HEK293 (cell line): ENCODE data around the gene WNT7B.

Experiments
- BCL11A ChIP-seq: fragments of 450-650 bp; formaldehyde crosslinking; IDR thresholded peaks from 2 replicates; pipeline ENCODE4 v1.5.1; 2016; ENCODE audit warnings: low read depth, missing biosample characterization, missing genetic modification characterization
- YY1 ChIP-seq: fragments of 450-650 bp; formaldehyde crosslinking; IDR thresholded peaks from 2 replicates; pipeline ENCODE4 v1.5.1; 2018; ENCODE audit warnings: missing biosample characterization, missing genetic modification characterization
- YY2 ChIP-seq: fragments of 450-650 bp; formaldehyde crosslinking; IDR thresholded peaks from 2 replicates; pipeline ENCODE4 v1.5.1; 2016; ENCODE audit warnings: missing biosample characterization, missing genetic modification characterization
- ZNF140 ChIP-seq: fragments of 450-650 bp; formaldehyde crosslinking; IDR thresholded peaks from 2 replicates; pipeline ENCODE4 v1.5.1; 2016; ENCODE audit warnings: missing biosample characterization, missing genetic modification characterization
- ZNF292 ChIP-seq: fragments of 450-650 bp; formaldehyde crosslinking; IDR thresholded peaks from 2 replicates; pipeline ENCODE4 v1.5.1; 2016; ENCODE audit warnings: low read depth, missing biosample characterization, missing genetic modification characterization, borderline replicate concordance
- TF ChIP-seq, protein P1 (sequence below): fragments of 450-650 bp; formaldehyde crosslinking; IDR thresholded peaks from 2 replicates; pipeline ENCODE4 v1.5.1; 2016; ENCODE audit warnings: missing biosample characterization, missing genetic modification characterization
- TF ChIP-seq, protein P2 (sequence below): fragments of 450-650 bp; formaldehyde crosslinking; IDR thresholded peaks from 2 replicates; pipeline ENCODE4 v1.5.1; 2016; ENCODE audit warnings: missing biosample characterization, missing genetic modification characterization
- TF ChIP-seq, protein P3 (sequence below): fragments of 450-650 bp; formaldehyde crosslinking; conservative IDR thresholded peaks from 2 replicates; pipeline ENCODE4 v1.5.1; 2016; ENCODE audit warnings: low read depth, missing biosample characterization, missing genetic modification characterization

DNA sequence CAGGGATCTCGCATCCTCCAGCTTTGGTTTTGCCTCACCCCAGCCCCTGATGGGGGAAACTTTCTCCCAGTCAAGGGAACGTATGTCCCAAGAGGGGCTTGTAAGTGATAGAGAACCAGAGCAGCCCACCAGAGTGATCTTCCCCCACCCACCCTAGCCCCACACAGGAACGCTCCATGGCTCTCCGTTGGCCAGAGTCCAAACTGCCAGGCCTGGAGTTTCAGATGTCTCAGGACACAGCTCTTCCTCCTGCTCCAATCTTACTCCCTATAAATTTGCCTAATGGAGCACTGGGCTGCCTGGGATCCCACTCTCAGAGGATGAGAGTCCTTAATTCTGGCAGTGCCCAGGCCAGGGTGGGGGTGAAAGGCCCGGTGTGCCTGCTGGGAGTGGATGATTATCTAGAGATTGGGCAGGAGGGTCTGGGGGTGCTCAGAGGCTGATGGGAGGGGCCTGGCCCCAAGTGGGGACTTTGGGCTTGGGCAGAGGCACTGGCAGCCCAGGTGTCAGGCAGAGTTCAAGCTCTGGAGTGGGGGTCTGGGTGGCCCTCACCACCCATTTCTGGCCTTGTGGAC, 79.9 kb downstream of the WNT7B start:
- TF ChIP-seq, protein P1, sequence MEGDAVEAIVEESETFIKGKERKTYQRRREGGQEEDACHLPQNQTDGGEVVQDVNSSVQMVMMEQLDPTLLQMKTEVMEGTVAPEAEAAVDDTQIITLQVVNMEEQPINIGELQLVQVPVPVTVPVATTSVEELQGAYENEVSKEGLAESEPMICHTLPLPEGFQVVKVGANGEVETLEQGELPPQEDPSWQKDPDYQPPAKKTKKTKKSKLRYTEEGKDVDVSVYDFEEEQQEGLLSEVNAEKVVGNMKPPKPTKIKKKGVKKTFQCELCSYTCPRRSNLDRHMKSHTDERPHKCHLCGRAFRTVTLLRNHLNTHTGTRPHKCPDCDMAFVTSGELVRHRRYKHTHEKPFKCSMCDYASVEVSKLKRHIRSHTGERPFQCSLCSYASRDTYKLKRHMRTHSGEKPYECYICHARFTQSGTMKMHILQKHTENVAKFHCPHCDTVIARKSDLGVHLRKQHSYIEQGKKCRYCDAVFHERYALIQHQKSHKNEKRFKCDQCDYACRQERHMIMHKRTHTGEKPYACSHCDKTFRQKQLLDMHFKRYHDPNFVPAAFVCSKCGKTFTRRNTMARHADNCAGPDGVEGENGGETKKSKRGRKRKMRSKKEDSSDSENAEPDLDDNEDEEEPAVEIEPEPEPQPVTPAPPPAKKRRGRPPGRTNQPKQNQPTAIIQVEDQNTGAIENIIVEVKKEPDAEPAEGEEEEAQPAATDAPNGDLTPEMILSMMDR (tag by site-specific recombination), result no peak
- no peak for TF ChIP-seq YY2 (tag by site-specific recombination)
- no peak for TF ChIP-seq YY1 (tag by site-specific recombination)
- TF ChIP-seq, protein P2, sequence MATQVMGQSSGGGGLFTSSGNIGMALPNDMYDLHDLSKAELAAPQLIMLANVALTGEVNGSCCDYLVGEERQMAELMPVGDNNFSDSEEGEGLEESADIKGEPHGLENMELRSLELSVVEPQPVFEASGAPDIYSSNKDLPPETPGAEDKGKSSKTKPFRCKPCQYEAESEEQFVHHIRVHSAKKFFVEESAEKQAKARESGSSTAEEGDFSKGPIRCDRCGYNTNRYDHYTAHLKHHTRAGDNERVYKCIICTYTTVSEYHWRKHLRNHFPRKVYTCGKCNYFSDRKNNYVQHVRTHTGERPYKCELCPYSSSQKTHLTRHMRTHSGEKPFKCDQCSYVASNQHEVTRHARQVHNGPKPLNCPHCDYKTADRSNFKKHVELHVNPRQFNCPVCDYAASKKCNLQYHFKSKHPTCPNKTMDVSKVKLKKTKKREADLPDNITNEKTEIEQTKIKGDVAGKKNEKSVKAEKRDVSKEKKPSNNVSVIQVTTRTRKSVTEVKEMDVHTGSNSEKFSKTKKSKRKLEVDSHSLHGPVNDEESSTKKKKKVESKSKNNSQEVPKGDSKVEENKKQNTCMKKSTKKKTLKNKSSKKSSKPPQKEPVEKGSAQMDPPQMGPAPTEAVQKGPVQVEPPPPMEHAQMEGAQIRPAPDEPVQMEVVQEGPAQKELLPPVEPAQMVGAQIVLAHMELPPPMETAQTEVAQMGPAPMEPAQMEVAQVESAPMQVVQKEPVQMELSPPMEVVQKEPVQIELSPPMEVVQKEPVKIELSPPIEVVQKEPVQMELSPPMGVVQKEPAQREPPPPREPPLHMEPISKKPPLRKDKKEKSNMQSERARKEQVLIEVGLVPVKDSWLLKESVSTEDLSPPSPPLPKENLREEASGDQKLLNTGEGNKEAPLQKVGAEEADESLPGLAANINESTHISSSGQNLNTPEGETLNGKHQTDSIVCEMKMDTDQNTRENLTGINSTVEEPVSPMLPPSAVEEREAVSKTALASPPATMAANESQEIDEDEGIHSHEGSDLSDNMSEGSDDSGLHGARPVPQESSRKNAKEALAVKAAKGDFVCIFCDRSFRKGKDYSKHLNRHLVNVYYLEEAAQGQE, result no peak
- TF ChIP-seq ZNF140 (tag by site-specific recombination), result no peak
- no peak for TF ChIP-seq ZNF292 (tag by site-specific recombination)
- TF ChIP-seq BCL11A (tag by site-specific recombination), result no peak
- TF ChIP-seq, protein P3, sequence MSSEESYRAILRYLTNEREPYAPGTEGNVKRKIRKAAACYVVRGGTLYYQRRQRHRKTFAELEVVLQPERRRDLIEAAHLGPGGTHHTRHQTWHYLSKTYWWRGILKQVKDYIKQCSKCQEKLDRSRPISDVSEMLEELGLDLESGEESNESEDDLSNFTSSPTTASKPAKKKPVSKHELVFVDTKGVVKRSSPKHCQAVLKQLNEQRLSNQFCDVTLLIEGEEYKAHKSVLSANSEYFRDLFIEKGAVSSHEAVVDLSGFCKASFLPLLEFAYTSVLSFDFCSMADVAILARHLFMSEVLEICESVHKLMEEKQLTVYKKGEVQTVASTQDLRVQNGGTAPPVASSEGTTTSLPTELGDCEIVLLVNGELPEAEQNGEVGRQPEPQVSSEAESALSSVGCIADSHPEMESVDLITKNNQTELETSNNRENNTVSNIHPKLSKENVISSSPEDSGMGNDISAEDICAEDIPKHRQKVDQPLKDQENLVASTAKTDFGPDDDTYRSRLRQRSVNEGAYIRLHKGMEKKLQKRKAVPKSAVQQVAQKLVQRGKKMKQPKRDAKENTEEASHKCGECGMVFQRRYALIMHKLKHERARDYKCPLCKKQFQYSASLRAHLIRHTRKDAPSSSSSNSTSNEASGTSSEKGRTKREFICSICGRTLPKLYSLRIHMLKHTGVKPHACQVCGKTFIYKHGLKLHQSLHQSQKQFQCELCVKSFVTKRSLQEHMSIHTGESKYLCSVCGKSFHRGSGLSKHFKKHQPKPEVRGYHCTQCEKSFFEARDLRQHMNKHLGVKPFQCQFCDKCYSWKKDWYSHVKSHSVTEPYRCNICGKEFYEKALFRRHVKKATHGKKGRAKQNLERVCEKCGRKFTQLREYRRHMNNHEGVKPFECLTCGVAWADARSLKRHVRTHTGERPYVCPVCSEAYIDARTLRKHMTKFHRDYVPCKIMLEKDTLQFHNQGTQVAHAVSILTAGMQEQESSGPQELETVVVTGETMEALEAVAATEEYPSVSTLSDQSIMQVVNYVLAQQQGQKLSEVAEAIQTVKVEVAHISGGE, result no peak
